GM10847 (cell line): Measurements from ENCODE around the gene EIPR1.

ENCODE experiments used
- POLR2A ChIP-seq: IDR thresholded peaks from 2 replicates; pipeline ENCODE4 v1.6.1; 2011; ENCODE audit not compliant: insufficient read length; ENCODE audit errors: extremely low read depth

The EIPR1 gene

DNA sequence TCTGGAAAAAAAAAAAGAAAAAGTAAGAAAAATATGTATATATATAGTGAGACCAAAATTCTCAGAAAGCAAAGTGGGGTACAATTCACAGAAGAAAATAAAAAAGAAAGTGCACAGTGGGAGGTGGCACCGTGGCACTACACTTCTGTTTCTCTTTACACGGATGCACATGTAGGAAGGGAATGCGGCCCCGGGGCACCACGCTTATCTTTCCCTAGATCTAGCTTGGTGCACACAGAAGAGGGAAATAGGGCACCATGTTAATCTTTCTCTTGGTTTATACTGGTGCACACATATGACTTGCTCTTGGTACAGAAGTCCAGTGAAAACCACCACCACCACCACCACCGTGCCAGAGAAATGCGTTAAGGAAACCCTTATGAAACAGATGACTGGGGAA lies 32.0 kb downstream of the EIPR1 start:
- no peak for TF ChIP-seq POLR2A

GRCh38 chr2:3344897-3345296 lies 32.7 kb downstream of the EIPR1 start:
- no peak for TF ChIP-seq POLR2A

GRCh38 chr2:3343012-3343411 lies 34.6 kb downstream of the EIPR1 start:
- TF ChIP-seq POLR2A = no peak

DNA sequence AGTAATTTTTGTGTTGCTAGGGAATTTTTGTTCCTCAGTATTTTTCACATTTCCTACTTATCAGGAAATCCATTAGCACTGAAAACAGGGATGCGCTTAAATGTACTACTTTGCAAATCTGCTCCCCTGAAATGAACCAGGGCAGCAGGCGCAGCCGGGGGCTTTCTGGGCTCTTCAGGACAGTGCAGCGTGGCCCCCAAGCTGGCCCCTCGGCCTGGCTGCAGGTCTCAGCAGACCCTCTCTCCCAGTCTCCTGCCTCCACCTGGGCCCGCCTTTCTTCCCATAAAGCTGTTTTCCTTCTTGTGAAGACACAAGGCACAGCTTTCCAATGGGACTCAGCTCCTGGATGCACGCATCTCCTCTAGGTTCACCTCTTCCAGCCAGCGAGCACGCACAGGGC lies 35.3 kb downstream of the EIPR1 start:
- TF ChIP-seq POLR2A = no peak

GRCh38 chr2:3341336-3341735 lies 36.3 kb downstream of the EIPR1 start:
- TF ChIP-seq POLR2A = no peak

DNA sequence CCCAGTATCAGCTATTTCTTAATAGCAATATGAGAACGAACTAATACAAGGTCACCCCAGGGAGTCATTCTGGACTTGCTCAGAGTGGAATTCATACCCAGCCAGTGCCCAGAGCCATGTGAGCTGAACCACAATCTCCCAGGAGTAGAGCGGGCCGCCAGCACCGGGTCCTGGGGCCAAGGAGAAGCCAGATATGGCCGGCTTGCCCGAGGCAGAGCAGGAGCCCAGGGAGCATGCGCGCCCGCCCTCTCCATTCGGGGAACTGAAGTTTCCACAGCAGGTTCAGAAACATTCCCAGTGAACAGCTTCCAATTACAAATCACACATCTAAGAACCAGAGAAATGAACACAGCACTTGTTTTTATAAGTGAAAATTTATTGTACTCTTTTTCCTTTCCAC lies 37.5 kb downstream of the EIPR1 start:
- TF ChIP-seq POLR2A = no peak

DNA sequence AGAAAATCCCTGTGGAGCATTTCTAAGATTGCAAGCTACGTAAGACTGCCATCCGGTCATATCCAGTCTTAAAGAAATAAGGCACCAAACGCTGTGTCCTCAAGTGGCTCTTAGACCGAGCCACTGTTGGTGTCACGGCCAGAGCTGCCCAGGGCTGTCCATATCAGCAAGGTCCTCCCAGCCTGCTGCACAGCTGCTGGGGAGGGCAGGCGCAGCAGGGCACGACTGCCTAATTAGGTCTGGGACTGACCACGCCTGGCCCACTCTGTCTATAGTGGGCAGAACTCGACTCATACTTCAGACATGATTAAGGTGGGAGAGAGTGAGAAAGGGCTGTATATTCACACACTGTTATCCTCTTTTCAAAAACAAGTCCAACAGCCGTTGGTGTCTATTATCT lies 39.3 kb downstream of the EIPR1 start:
- no peak for TF ChIP-seq POLR2A

DNA sequence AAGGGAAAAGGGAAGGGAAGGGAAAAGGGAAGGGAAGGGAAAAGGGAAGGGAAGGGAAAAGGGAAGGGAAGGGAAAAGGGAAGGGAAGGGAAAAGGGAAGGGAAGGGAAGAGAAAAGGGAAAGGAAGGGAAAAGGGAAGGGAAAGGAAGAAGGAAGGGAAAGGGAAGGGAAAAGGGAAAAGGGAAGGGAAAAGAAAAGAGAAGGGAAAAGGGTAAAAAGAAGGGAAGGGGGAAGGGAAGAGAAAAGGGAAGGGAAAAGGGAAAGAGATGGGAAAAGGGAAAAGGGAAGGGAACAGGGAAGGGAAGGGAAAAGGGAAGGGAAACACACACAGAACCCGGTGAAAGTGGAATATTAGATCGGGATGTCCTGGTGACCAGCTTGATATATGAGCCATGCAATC lies 40.8 kb downstream of the EIPR1 start:
- TF ChIP-seq POLR2A = no peak

DNA sequence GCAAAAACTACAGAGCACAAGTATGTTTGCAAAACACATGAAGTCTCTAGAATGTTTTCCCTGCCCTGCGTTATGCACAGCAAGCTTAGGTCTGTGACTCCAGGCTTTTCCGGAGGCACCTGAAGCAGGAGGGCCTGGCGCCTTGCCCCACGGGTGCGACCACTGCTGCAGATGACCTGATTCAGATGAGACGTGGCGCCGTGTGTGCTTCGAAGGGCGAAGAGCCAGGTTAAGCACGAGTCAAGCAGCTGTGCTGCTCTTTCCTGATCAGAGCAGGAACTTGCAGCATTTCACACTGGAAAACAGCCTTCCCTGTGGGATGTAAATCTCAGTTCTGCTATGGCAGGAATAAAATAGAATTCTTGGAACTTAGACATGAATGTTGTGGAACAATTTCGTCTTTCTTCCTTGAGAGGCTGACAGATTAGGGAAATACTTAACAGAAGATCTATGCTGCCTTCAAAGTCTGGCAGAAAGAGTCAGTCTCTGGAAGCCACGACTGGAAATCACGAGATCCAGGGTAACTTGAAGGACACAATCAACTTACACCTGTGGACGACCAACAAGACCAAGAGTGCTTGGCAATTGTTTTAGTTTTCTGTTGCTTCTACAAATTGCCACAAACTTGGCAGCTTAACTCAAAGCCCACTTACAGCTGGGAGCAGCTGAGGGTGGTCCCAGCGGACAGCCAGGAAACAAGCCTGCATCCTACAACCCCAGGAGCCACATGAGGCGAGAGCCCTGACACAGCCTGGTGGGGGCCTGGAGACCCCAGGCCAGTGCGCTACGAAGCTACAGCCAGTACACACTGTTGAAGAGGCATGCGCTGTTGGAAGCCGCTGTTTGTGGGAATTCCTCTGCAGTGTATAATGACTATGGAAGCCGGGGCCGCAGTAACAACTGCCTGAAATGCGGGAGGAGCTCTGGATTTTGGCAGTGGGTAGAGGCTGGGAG lies 42.9 kb downstream of the EIPR1 start:
- no peak for TF ChIP-seq POLR2A

DNA sequence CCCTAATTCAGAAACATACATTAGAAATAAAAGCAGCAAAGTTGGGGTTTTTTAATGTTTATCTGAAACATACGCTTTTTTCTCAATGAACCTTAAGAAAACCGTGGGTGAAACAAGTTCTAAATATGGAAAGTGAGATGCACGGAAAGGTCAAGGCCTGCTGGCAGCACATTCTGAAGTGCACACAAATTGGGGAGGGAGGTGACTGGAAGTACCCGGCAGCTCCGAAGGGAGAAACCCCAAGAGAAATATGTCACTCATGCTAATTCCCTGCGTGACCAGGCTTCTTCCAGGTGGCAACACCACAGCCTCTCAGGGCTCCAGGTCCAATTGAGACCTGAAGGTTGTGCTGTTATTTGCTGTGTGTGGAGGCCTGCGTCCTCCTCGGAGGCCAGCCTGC lies 45.5 kb downstream of the EIPR1 start:
- TF ChIP-seq POLR2A = no peak

DNA sequence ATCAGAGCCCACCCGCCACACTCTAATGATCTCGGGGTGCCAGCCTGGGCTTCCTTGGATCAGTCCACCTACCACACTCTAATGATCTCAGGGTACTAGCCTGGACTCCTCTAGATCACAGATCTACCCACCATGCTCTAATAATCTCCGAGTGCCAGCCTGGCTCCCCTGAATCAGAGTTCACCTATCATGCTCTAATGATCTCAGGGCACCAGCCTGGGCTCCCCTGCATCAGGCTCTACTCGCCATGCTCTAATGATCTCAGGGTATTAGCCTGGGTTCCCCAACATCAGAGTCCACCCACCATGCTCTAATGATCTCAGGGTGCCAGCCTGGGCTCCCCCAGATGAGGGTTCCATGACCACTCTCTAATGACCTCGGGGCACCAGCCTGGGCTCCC lies 48.1 kb downstream of the EIPR1 start:
- TF ChIP-seq POLR2A = no peak

- no peak for TF ChIP-seq POLR2A
Observed at GRCh38 chr2:3326871-3327270, 50.7 kb downstream of the EIPR1 start.

GRCh38 chr2:3326182-3326537 lies 51.5 kb downstream of the EIPR1 start:
- TF ChIP-seq POLR2A = no peak

GRCh38 chr2:3325458-3326181 lies 52.0 kb downstream of the EIPR1 start:
- no peak for TF ChIP-seq POLR2A

GRCh38 chr2:3324404-3325281 lies 53.0 kb downstream of the EIPR1 start:
- TF ChIP-seq POLR2A = no peak
